HCT116 (cell line): ENCODE measurements around the gene DGKZ. TPM values are rescaled to one million over a fixed set of nuclear protein-coding genes. Genes with fewer than 3 reads are reported as not detected.
A peak's percentile ranks its signal among the peaks of the same experiment; 100 is the strongest.

Experiments used
- ATAC-seq: fragments of 200-7000 bp; cut with Tn5 transposase; 2 replicates; pipeline ENCODE4 v1.9.1; 2020; ENCODE audit warnings: mild to moderate bottlenecking, moderate library complexity
- BruUV-seq: library from RNA; stranded (reverse); fragments of 400-500 nt; replicated peaks from 2 replicates; lab custom pipeline; 2021; lab: Mats Ljungman, UMichigan
- CTCF ChIA-PET: fragments of 300-600 bp; sonication (Branson Sonifier 250); formaldehyde crosslinking; loops from one replicate; lab custom pipeline; 2021; ENCODE audit warnings: antibody characterized with exemption; lab: Charles Lee
- POLR2A ChIA-PET: fragments of 300-600, 350-600 bp; sonication (Branson Sonifier 250); formaldehyde crosslinking; loops from one replicate; lab custom pipeline; 2021; ENCODE audit warnings: antibody characterized with exemption; lab: Charles Lee
- RAD21 ChIA-PET, 2 experiments: fragments of 300-600 bp; sonication (Branson Sonifier 250); formaldehyde crosslinking; loops; one replicate each; lab custom pipeline; 2023; ENCODE audit warnings: low total read pairs in 2 of 2; ENCODE audit not compliant: uncharacterized antibody in 2 of 2, unreplicated experiment in 2 of 2, low non-redundant PET in 1 of 2; lab: Charles Lee
- DNase-seq: peaks from one replicate; pipeline ENCODE4 v3.0.0-alpha.2; 2010; ENCODE audit warnings: low read depth, low spot score
- H2AFZ ChIP-seq: fragments of 200-600 bp; shearing (Covaris generic), sonication (generic); 2 replicates; pipeline ENCODE4 v1.6.1; 2017; ENCODE audit warnings: low read depth, mixed run types, mixed read lengths, antibody characterized with exemption, low read length; ENCODE audit not compliant: poor library complexity, severe bottlenecking
- H3K27ac ChIP-seq: 2 replicates; pipeline ENCODE4 v1.5.1; 2012; ENCODE audit warnings: low read depth, low read length
- H3K27me3 ChIP-seq: fragments of 200-600 bp; sonication (generic); 2 replicates; pipeline ENCODE4 v1.6.1; 2016; ENCODE audit warnings: mixed run types, low read length, mixed read lengths; ENCODE audit not compliant: insufficient read depth
- H3K36me3 ChIP-seq, 2 experiments: fragments of 200-500 bp in 1 of 2; fragments of 200-600 bp in 1 of 2; sonication (Bioruptor generic) in 1 of 2; sonication (generic) in 1 of 2; 2 replicates each; pipeline versions ENCODE4 v1.5.1 to v1.6.1; 2014 to 2016; ENCODE audit warnings: low read length in 2 of 2, inconsistent platforms in 1 of 2, mixed read lengths in 1 of 2, mixed run types in 1 of 2; ENCODE audit not compliant: insufficient read depth in 2 of 2, control insufficient read depth in 1 of 2
- H3K4me1 ChIP-seq, 2 experiments: fragments of 200-600 bp in 1 of 2; sonication (generic) in 1 of 2; 2 replicates each; pipeline versions ENCODE4 v1.5.1 to v1.6.1; 2012 to 2017; ENCODE audit warnings: low read length in 2 of 2, inconsistent platforms in 1 of 2, mild to moderate bottlenecking in 1 of 2, mixed read lengths in 1 of 2, mixed run types in 1 of 2, moderate library complexity in 1 of 2; ENCODE audit not compliant: insufficient read depth in 2 of 2, control insufficient read depth in 1 of 2
- H3K4me2 ChIP-seq: fragments of 200-600 bp; sonication (generic); 2 replicates; pipeline ENCODE4 v1.6.1; 2017; ENCODE audit warnings: mixed run types, low read length, mixed read lengths
- H3K4me3 ChIP-seq, 2 experiments: fragments of 200-600 bp in 1 of 2; sonication (generic) in 1 of 2; replicated peaks in 1 of 2; 2 replicates each; pipeline ENCODE4 v1.5.1; 2011 to 2016; ENCODE audit warnings: low read length in 2 of 2, control low read depth in 1 of 2, low read depth in 1 of 2, mild to moderate bottlenecking in 1 of 2, mixed read lengths in 1 of 2, mixed run types in 1 of 2
- H3K79me2 ChIP-seq: fragments of 200-600 bp; sonication (generic); 2 replicates; pipeline ENCODE4 v1.6.1; 2017; ENCODE audit warnings: mild to moderate bottlenecking, mixed run types, low read length, moderate library complexity, mixed read lengths; ENCODE audit not compliant: insufficient read depth
- H3K9ac ChIP-seq: fragments of 200-600 bp; sonication (generic); 2 replicates; pipeline ENCODE4 v1.6.1; 2016; ENCODE audit warnings: low read length, mixed read lengths
- H3K9me2 ChIP-seq: fragments of 200-600 bp; sonication (generic), shearing (Covaris generic); 2 replicates; pipeline ENCODE4 v1.6.1; 2017; ENCODE audit warnings: mixed run types, mild to moderate bottlenecking, moderate library complexity; ENCODE audit not compliant: insufficient read depth
- H3K9me3 ChIP-seq, 2 experiments: fragments of 200-500 bp in 1 of 2; fragments of 200-600 bp in 1 of 2; sonication (Bioruptor generic) in 1 of 2; sonication (generic) in 1 of 2; 2 replicates each; pipeline ENCODE4 v1.6.1; 2014 to 2017; ENCODE audit warnings: low read length in 2 of 2, mixed read lengths in 2 of 2, inconsistent platforms in 1 of 2, low read depth in 1 of 2, mild to moderate bottlenecking in 1 of 2, mixed run types in 1 of 2, moderate library complexity in 1 of 2; ENCODE audit not compliant: control insufficient read depth in 1 of 2, insufficient read depth in 1 of 2
- H4K20me1 ChIP-seq: fragments of 200-600 bp; sonication (generic), shearing (Covaris generic); 2 replicates; pipeline ENCODE4 v1.6.1; 2017; ENCODE audit warnings: mixed run types, mild to moderate bottlenecking, moderate library complexity; ENCODE audit not compliant: insufficient read depth
- CTCF ChIP-seq, 3 experiments: fragments of 200-600 bp in 1 of 3; sonication (generic) in 1 of 3; IDR thresholded peaks in 2 of 3; conservative IDR thresholded peaks in 1 of 3; 2 replicates each; pipeline ENCODE4 v1.5.1; 2012 to 2017; ENCODE audit warnings: low read depth in 2 of 3, low read length in 2 of 3, antibody characterized with exemption in 1 of 3, borderline replicate concordance in 1 of 3, control low read depth in 1 of 3, mild to moderate bottlenecking in 1 of 3, mixed read lengths in 1 of 3, mixed run types in 1 of 3, moderate library complexity in 1 of 3; ENCODE audit not compliant: insufficient read depth in 1 of 3
- EGR1 ChIP-seq: IDR thresholded peaks from 2 replicates; pipeline ENCODE4 v1.6.1; 2012; ENCODE audit warnings: low read depth
- EZH2 ChIP-seq: fragments of 200-600 bp; sonication (generic); IDR thresholded peaks from 2 replicates; pipeline ENCODE4 v1.6.1; 2017; ENCODE audit warnings: antibody characterized with exemption, mixed run types
- EZH2phosphoT487 ChIP-seq: fragments of 200-600 bp; IDR thresholded peaks from 2 replicates; pipeline ENCODE4 v1.6.1; 2018; ENCODE audit warnings: antibody characterized with exemption, borderline replicate concordance
- POLR2A ChIP-seq: IDR thresholded peaks from 2 replicates; pipeline ENCODE4 v1.7.0; 2011; ENCODE audit warnings: borderline replicate concordance; ENCODE audit not compliant: insufficient read depth, insufficient read length; ENCODE audit errors: extremely low read depth
- SRF ChIP-seq: IDR thresholded peaks from 2 replicates; pipeline ENCODE4 v1.6.1; 2012; ENCODE audit warnings: low read depth
- TCF7L2 ChIP-seq: IDR thresholded peaks from 2 replicates; pipeline ENCODE4 v1.7.0; 2011; ENCODE audit warnings: borderline replicate concordance, inconsistent platforms; ENCODE audit not compliant: insufficient read depth, insufficient read length; ENCODE audit errors: extremely low read depth
- YY1 ChIP-seq: IDR thresholded peaks from 2 replicates; pipeline ENCODE4 v1.6.1; 2011; ENCODE audit warnings: low read length, low read depth, moderate library complexity, mild to moderate bottlenecking; ENCODE audit not compliant: insufficient replicate concordance; ENCODE audit errors: extremely low read depth
- intact Hi-C: fragments of 100-400 bp; cut with micrococcal nuclease; formaldehyde crosslinking; loops from 2 replicates; pipeline ENCODE4 v1.10.0; 2022
- total RNA-seq: library from RNA; stranded (reverse); gene quantifications from one replicate; pipeline ENCODE4 v1.2.1, GENCODE V29; 2021; ENCODE audit not compliant: unreplicated experiment
- TF ChIP-seq, protein P1 (sequence below): IDR thresholded peaks from 2 replicates; pipeline ENCODE4 v1.6.1; 2011; ENCODE audit warnings: mild to moderate bottlenecking, low read length, moderate library complexity; ENCODE audit not compliant: insufficient replicate concordance; ENCODE audit errors: extremely low read depth
- TF ChIP-seq, protein P2 (sequence below): IDR thresholded peaks from 2 replicates; pipeline ENCODE4 v1.6.1; 2012

The DGKZ gene
- total RNA-seq, 1 experiment from 2014 or later: 70.2 TPM

DNA sequence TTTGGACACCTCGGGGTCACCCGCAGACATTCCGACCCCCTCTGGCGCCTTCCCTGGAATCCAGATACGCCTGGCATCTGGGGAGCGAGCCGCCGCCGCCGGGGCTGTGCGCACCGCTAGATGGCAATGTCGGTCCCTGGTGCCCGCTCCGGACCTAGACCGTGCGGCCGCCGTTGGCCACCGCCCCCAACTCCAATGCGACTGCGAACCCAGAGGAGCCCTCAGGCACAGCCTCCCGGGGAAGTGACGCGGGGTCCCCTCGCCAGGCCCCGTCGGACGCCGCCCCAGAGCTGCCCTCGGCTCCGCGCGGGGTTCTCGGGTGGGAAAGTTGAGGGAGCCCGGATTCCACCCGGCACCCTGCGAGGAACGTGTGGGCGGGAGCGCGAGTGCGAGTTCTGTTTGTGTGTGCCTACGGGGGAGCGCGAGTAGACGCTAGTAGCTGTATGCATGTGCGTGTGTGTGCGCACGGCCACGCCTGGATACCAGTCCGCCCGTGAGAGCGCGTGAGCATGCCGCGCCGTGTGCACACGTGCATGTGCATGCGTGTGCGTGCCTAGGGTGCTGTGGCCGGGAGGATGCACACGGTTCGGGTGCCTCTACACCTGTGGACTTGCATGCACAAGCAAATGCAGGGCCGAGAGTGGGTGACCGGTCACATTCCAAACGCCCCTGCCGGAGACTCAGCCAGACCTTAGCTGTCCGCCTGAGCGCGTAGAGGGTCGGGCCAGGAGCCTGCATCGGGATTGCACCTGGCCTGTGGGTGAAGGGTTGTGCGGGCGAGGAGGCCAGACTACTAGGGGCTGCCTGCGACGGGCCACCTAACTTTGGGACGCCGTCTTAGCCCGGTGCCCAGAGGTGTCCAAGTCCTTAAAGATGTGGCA is 42.4 kb downstream of the DGKZ start:
- peak overlapping the region; percentile 54 for H3K9ac ChIP-seq
- BruUV-seq: no TSS peak
- intact Hi-C loops: loop anchor here (2.0 to 10.0 kb wide), 3 partner anchors 139 to 415 kb away; partner anchors contain the start of genes ATG13 and HARBI1
- ChIA-PET RAD21 (no interaction called here), CTCF (interaction anchor here (0.8 to 1.5 kb wide), 4 partner anchors 21 to 204 kb away, joined by 3 to 6 read pairs (median 3); partner anchors contain the start of gene AMBRA1), POLR2A (no interaction called here)
- H2AFZ ChIP-seq: peak overlapping the region; percentile 68
- no peaks in the 10 kb centered on the region for H3K9me3 ChIP-seq
- no peaks in the 10 kb centered on the region for H3K79me2 ChIP-seq
- peaks cover 8 to 59% of the 10 kb centered on the region in 2 experiments; a peak in 3 of 4 replicates for H3K4me1 ChIP-seq
- DNase-seq (peak; percentile 54), ATAC-seq (peak; percentile 77)
- H3K4me3 ChIP-seq: peak overlapping the region; percentile 42 to 59
- peak overlapping the region; percentile 97 for H3K4me2 ChIP-seq
- TF ChIP-seq, protein P1, sequence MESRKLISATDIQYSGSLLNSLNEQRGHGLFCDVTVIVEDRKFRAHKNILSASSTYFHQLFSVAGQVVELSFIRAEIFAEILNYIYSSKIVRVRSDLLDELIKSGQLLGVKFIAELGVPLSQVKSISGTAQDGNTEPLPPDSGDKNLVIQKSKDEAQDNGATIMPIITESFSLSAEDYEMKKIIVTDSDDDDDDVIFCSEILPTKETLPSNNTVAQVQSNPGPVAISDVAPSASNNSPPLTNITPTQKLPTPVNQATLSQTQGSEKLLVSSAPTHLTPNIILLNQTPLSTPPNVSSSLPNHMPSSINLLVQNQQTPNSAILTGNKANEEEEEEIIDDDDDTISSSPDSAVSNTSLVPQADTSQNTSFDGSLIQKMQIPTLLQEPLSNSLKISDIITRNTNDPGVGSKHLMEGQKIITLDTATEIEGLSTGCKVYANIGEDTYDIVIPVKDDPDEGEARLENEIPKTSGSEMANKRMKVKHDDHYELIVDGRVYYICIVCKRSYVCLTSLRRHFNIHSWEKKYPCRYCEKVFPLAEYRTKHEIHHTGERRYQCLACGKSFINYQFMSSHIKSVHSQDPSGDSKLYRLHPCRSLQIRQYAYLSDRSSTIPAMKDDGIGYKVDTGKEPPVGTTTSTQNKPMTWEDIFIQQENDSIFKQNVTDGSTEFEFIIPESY: no peak
- TF ChIP-seq EZH2: no peak
- TF ChIP-seq CTCF (IDR thresholded peaks at IDR 0.05 in 2 of 3, conservative IDR thresholded peaks at IDR 0.05 in 1 of 3; ENCODE audit: borderline replicate concordance in 1 of 3, insufficient read depth in 1 of 3, low read depth in 2 of 3, low read length in 2 of 3): peak in 2 of 3 experiments; percentile 84 to 85; a peak in 4 of 6 replicates
- no peak for TF ChIP-seq EZH2phosphoT487
- TF ChIP-seq TCF7L2: peak; percentile 11
- TF ChIP-seq, protein P2, sequence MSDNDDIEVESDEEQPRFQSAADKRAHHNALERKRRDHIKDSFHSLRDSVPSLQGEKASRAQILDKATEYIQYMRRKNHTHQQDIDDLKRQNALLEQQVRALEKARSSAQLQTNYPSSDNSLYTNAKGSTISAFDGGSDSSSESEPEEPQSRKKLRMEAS: no peak
- TF ChIP-seq SRF: no peak
- no peak for TF ChIP-seq POLR2A
- TF ChIP-seq YY1: peak; percentile 12
- TF ChIP-seq EGR1: no peak
- H4K20me1 ChIP-seq: no peaks in the 10 kb centered on the region
- H3K9me2 ChIP-seq: no peaks in the 10 kb centered on the region
- H3K36me3 ChIP-seq: no peaks in the 10 kb centered on the region
- H3K27me3 ChIP-seq: no peaks in the 10 kb centered on the region
- H3K27ac ChIP-seq: no peak overlapping the region
